Endodermal cell (in vitro differentiated cells): ENCODE measurements around the gene MCL1. TPM values are rescaled to one million over a fixed set of nuclear protein-coding genes. Genes with fewer than 3 reads are reported as not detected.

Experiments used
- DNase-seq: peaks from one replicate; pipeline ENCODE4 v3.0.0-alpha.2; 2017
- H3K27ac ChIP-seq: 2 replicates; pipeline ENCODE4 v1.5.1; 2013; ENCODE audit warnings: mild to moderate bottlenecking, low read depth, low read length, moderate library complexity
- H3K27me3 ChIP-seq: 2 replicates; pipeline ENCODE4 v1.6.1; 2013; ENCODE audit warnings: mild to moderate bottlenecking, low read length, moderate library complexity; ENCODE audit not compliant: insufficient read depth, control insufficient read depth, poor library complexity, severe bottlenecking
- H3K36me3 ChIP-seq: 2 replicates; pipeline ENCODE4 v1.7.0; 2013; ENCODE audit warnings: mild to moderate bottlenecking, low read length, moderate library complexity; ENCODE audit not compliant: control insufficient read depth, insufficient read depth
- H3K4me1 ChIP-seq: one replicate; pipeline ENCODE4 v1.7.0; 2013; ENCODE audit warnings: low read length; ENCODE audit not compliant: control insufficient read depth, insufficient read depth
- H3K4me3 ChIP-seq: 2 replicates; pipeline ENCODE4 v1.5.1; 2013; ENCODE audit warnings: mild to moderate bottlenecking, low read length, moderate library complexity
- H3K9ac ChIP-seq: 2 replicates; pipeline ENCODE4 v1.6.1; 2013; ENCODE audit warnings: mild to moderate bottlenecking, low read length, moderate library complexity; ENCODE audit not compliant: poor library complexity, severe bottlenecking; ENCODE audit errors: extremely low read depth
- H3K9me3 ChIP-seq: 2 replicates; pipeline ENCODE4 v1.6.1; 2013; ENCODE audit warnings: mild to moderate bottlenecking, low read length, moderate library complexity; ENCODE audit not compliant: control insufficient read depth
- H3K27ac Mint-ChIP-seq: 2 replicates; pipeline ENCODE4 v1.8.0; 2020; ENCODE audit warnings: mixed read lengths
- H3K27me3 Mint-ChIP-seq: 2 replicates; pipeline ENCODE4 v1.8.0; 2021; ENCODE audit warnings: mild to moderate bottlenecking, mixed read lengths; ENCODE audit not compliant: insufficient read depth
- H3K36me3 Mint-ChIP-seq: 2 replicates; pipeline ENCODE4 v1.8.0; 2020; ENCODE audit warnings: low read depth, mixed read lengths
- H3K4me1 Mint-ChIP-seq: 2 replicates; pipeline ENCODE4 v1.8.0; 2020; ENCODE audit warnings: mixed read lengths
- H3K4me3 Mint-ChIP-seq: 2 replicates; pipeline ENCODE4 v1.8.0; 2020; ENCODE audit warnings: mild to moderate bottlenecking, moderate library complexity, mixed read lengths
- H3K9me3 Mint-ChIP-seq: 2 replicates; pipeline ENCODE4 v1.8.0; 2020; ENCODE audit warnings: mild to moderate bottlenecking, mixed read lengths
- WGBS, 2 experiments: methylation state at CpG; one replicate each; pipeline versions ENCODE4 v1.1.5 to v1.1.7; 2013; ENCODE audit warnings: missing lambda C conversion rate in 2 of 2, mixed read lengths in 1 of 2; ENCODE audit not compliant: insufficient coverage in 1 of 2, insufficient read length in 1 of 2; 5-methylcytosine and 5-hydroxymethylcytosine counted together
- total RNA-seq, 2 donors: library from RNA; stranded (reverse); fragmentation: NEBNext Ultra II Directional in 1 of 2; extraction: Animal tissue kit (Norgen Biotek cat#: 25700) in 1 of 2; gene quantifications; 2 replicates in 1 of 2; 3 replicates in 1 of 2; pipeline ENCODE4 v1.2.1, GENCODE V29; 2021
- TF ChIP-seq, protein P1 (sequence below): fragments of 200-600 bp; sonication (generic); conservative IDR thresholded peaks from 2 replicates; pipeline ENCODE4 v1.5.0; 2021; ENCODE audit warnings: antibody characterized with exemption, mild to moderate bottlenecking

MCL1 gene
- total RNA-seq, 2 donors from 2014 or later, result 133 to 173 TPM

DNA sequence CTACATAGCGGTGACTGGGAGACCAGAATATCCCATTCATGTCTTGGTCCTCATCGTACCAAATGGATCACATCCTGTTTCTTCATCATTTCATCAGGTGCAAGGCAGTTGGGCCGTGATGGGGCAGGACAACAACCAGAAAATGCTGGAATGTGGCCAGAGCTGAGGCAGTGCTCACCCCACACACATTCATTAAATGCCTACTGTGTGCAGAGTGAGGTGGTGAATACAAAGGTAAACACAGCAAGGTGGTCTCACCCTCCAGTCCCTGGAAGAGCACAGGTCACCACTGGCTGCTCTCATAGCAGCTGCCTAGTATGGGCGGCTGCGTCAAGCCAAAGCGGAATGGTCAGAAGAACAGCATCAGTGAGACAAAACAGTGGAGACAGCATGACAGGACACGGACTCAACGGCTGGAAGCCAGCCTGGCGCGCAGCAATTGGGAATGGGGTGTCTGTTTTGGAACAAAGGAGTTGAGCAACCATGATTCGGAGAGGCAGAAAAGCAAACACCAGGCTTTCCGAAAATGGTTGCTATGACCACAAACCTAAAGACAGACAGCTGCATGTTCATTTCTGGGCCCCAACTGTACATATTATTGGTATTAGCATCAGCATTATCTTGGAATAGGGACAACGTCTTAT lies 35.8 kb downstream of the MCL1 start:
- H3K27ac Mint-ChIP-seq, result no peak overlapping the region

DNA sequence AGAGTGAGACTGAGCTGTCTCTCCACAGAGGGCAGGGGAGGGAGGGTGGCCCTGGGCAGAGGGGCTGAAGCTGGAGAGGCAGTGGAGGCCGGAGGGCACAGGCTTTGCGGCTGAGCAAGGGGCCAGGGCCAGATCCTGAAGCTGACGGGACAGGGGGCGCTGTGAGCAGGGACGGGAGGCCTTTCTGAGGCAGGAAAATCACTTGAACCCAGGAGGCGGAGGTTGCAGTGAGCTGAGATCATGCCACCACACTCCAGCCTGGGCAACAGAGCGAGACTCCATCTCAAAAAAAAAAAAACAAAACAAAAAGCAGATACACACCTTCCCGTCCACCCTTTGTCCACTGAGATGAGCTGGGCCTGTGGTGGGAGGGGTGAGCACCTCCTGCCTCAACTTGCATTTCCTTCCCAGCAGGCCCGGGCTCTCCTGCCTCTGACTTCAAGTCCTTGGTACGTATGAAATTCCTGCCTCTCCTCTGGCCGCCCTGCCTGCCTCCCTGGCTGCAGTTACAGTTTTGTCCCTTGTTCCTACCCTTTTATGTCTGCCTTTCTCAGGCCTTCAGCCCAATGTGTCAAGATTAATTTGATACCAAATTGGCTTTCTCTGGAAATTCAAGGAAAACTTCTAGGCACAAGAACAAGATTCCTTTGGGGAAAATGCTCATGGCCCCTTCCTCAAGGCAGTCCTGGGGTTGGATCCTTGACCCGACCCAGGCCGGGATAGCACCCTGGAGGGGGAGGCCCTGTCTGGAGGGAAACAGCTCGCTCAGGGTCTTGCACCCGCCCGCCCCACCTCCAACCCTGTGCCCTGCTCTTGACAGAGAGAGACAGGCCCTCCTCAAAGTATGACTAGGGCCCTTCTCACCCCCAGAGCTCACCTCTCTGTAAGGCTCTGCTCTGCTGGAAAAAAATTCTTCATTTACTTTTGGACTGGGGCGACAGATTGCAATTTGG lies 41.4 kb downstream of the MCL1 start:
- Histone ChIP-seq H3K9ac (peak overlapping the region; percentile 2), H3K27ac (peak overlapping the region; percentile 59), H3K36me3 (no peaks in the 10 kb centered on the region), H3K27me3 (no peaks in the 10 kb centered on the region), H3K9me3 (no peaks in the 10 kb centered on the region), H3K4me3 (no peak overlapping the region), H3K4me1 (no peaks in the 10 kb centered on the region)
- peaks cover 9% of the 10 kb centered on the region for H3K27me3 Mint-ChIP-seq
- peak; percentile 90 for DNase-seq
- no peaks in the 10 kb centered on the region for H3K9me3 Mint-ChIP-seq
- no peak overlapping the region for H3K4me3 Mint-ChIP-seq
- WGBS, 2 experiments, result 80 to 81% methylated on average over 11 to 17 of the region's 17 CpGs
- TF ChIP-seq, protein P1, sequence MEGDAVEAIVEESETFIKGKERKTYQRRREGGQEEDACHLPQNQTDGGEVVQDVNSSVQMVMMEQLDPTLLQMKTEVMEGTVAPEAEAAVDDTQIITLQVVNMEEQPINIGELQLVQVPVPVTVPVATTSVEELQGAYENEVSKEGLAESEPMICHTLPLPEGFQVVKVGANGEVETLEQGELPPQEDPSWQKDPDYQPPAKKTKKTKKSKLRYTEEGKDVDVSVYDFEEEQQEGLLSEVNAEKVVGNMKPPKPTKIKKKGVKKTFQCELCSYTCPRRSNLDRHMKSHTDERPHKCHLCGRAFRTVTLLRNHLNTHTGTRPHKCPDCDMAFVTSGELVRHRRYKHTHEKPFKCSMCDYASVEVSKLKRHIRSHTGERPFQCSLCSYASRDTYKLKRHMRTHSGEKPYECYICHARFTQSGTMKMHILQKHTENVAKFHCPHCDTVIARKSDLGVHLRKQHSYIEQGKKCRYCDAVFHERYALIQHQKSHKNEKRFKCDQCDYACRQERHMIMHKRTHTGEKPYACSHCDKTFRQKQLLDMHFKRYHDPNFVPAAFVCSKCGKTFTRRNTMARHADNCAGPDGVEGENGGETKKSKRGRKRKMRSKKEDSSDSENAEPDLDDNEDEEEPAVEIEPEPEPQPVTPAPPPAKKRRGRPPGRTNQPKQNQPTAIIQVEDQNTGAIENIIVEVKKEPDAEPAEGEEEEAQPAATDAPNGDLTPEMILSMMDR, result peak; percentile 66
- H3K4me1 Mint-ChIP-seq, result peaks cover 12% of the 10 kb centered on the region
- no peaks in the 10 kb centered on the region for H3K36me3 Mint-ChIP-seq
- peak overlapping the region; percentile 74 for H3K27ac Mint-ChIP-seq

More for the DNA sequence above, 35.8 kb downstream of the MCL1 start:
- Histone ChIP-seq H3K4me3 (no peak overlapping the region), H3K36me3 (no peaks in the 10 kb centered on the region), H3K27me3 (no peaks in the 10 kb centered on the region), H3K9me3 (no peaks in the 10 kb centered on the region), H3K9ac (no peak overlapping the region), H3K27ac (no peak overlapping the region), H3K4me1 (peaks cover 3% of the 10 kb centered on the region)
- WGBS, 2 experiments, result 81 to 95% methylated on average over 9 to 12 of the region's 13 CpGs
- H3K36me3 Mint-ChIP-seq, result no peaks in the 10 kb centered on the region
- TF ChIP-seq, protein P1, result no peak
- DNase-seq, result no peak
- no peaks in the 10 kb centered on the region for H3K9me3 Mint-ChIP-seq
- H3K4me3 Mint-ChIP-seq, result no peak overlapping the region
- H3K4me1 Mint-ChIP-seq, result peaks cover 10% of the 10 kb centered on the region
- peaks cover 22% of the 10 kb centered on the region for H3K27me3 Mint-ChIP-seq

- H3K4me3 ChIP-seq, result no peak overlapping the region
- WGBS, 2 experiments, result 93 to 94% methylated on average over 10 to 12 of the region's 12 CpGs
- no peak overlapping the region for H3K27ac ChIP-seq
- H3K9me3 ChIP-seq, result no peaks in the 10 kb centered on the region
- no peaks in the 10 kb centered on the region for H3K36me3 Mint-ChIP-seq
- no peak overlapping the region for H3K4me3 Mint-ChIP-seq
- peaks cover under 1% of the 10 kb centered on the region for H3K27me3 Mint-ChIP-seq
- H3K36me3 ChIP-seq, result no peaks in the 10 kb centered on the region
- peaks cover 19% of the 10 kb centered on the region for H3K4me1 Mint-ChIP-seq
- no peaks in the 10 kb centered on the region for H3K4me1 ChIP-seq
- DNase-seq, result no peak
- TF ChIP-seq, protein P1, result no peak
- H3K27me3 ChIP-seq, result no peaks in the 10 kb centered on the region
- H3K27ac Mint-ChIP-seq, result peak overlapping the region; percentile 74
- H3K9me3 Mint-ChIP-seq, result no peaks in the 10 kb centered on the region
- no peak overlapping the region for H3K9ac ChIP-seq
Observed at GRCh38 chr1:150536836-150537731, 42.3 kb downstream of the MCL1 start.
